GM12892 (cell line): ENCODE measurements around the gene ABHD15.

Experiments used
- DNase-seq: peaks from one replicate; pipeline ENCODE4 v3.0.0; 2011; ENCODE audit not compliant: insufficient read length
- FAIRE-seq: peaks from 2 replicates; lab custom pipeline; 2011; peaks lifted over from hg19 to GRCh38; lab: Jason Lieb, UNC
- POLR2A ChIP-seq: IDR thresholded peaks from 2 replicates; pipeline ENCODE4 v1.6.1; 2011; ENCODE audit warnings: low read depth, low read length, control low read depth
- POLR2AphosphoS5 ChIP-seq: IDR thresholded peaks from 2 replicates; pipeline ENCODE4 v1.6.1; 2011; ENCODE audit warnings: low read depth, low read length, control low read depth
- TAF1 ChIP-seq: IDR thresholded peaks from 2 replicates; pipeline ENCODE4 v1.6.1; 2011; ENCODE audit warnings: low read depth, mild to moderate bottlenecking, control low read depth, low read length, borderline replicate concordance

Gene ABHD15

GRCh38 chr17:29608986-29609385, 42.1 kb upstream of the ABHD15 start:
- TF ChIP-seq POLR2AphosphoS5 (no peak), POLR2A (no peak), TAF1 (no peak)
- FAIRE-seq (no peak), DNase-seq (no peak)

GRCh38 chr17:29607557-29608195, 40.8 kb upstream of the ABHD15 start:
- TF ChIP-seq POLR2AphosphoS5 (no peak), TAF1 (no peak), POLR2A (no peak)
- DNase-seq (no peak), FAIRE-seq (no peak)

GRCh38 chr17:29603109-29603674, 36.4 kb upstream of the ABHD15 start:
- TF ChIP-seq TAF1 = no peak
- TF ChIP-seq POLR2AphosphoS5 = no peak
- TF ChIP-seq POLR2A = no peak
- no peak for FAIRE-seq
- DNase-seq = no peak

- DNase-seq (no peak), FAIRE-seq (no peak)
- no peak for TF ChIP-seq POLR2A
- TF ChIP-seq POLR2AphosphoS5 = no peak
- no peak for TF ChIP-seq TAF1
These were observed 30.7 kb upstream of the ABHD15 start for GRCh38 chr17:29597361-29598172.

GRCh38 chr17:29596811-29597210, 30.0 kb upstream of the ABHD15 start:
- DNase-seq = no peak
- no peak for FAIRE-seq
- no peak for TF ChIP-seq POLR2A
- TF ChIP-seq TAF1 = no peak
- no peak for TF ChIP-seq POLR2AphosphoS5

GRCh38 chr17:29595943-29596774, 29.3 kb upstream of the ABHD15 start:
- FAIRE-seq (no peak), DNase-seq (no peak)
- no peak for TF ChIP-seq POLR2AphosphoS5
- no peak for TF ChIP-seq POLR2A
- TF ChIP-seq TAF1 = no peak

GRCh38 chr17:29595107-29595942, 28.5 kb upstream of the ABHD15 start:
- FAIRE-seq (no peak), DNase-seq (no peak)
- TF ChIP-seq TAF1 = no peak

- FAIRE-seq (no peak), DNase-seq (no peak)
These were observed 27.8 kb upstream of the ABHD15 start for GRCh38 chr17:29594519-29595090.

GRCh38 chr17:29593591-29594518, 27.0 kb upstream of the ABHD15 start:
- FAIRE-seq = peak; percentile 61
- no peak for DNase-seq
- no peak for TF ChIP-seq TAF1
- no peak for TF ChIP-seq POLR2AphosphoS5
- no peak for TF ChIP-seq POLR2A

More at GRCh38 chr17:29594519-29595090, 27.8 kb upstream of the ABHD15 start:
- TF ChIP-seq TAF1 = no peak
- TF ChIP-seq POLR2A = no peak
- no peak for TF ChIP-seq POLR2AphosphoS5
